Measurements from ENCODE around the gene PIM2. TPM values are rescaled to one million over a fixed set of nuclear protein-coding genes. Genes with fewer than 3 reads are reported as not detected.

The PIM2 gene

Small RNA genes within 50 kb of the gene (small RNA-seq; reads per million reads assigned to genes)
- not detected for gene RNU6-722P (ENCODE audit: low read depth)
